ENCODE measurements around the gene FEM1C.
A peak's percentile ranks its signal among the peaks of the same experiment; 100 is the strongest.

FEM1C gene

DNA sequence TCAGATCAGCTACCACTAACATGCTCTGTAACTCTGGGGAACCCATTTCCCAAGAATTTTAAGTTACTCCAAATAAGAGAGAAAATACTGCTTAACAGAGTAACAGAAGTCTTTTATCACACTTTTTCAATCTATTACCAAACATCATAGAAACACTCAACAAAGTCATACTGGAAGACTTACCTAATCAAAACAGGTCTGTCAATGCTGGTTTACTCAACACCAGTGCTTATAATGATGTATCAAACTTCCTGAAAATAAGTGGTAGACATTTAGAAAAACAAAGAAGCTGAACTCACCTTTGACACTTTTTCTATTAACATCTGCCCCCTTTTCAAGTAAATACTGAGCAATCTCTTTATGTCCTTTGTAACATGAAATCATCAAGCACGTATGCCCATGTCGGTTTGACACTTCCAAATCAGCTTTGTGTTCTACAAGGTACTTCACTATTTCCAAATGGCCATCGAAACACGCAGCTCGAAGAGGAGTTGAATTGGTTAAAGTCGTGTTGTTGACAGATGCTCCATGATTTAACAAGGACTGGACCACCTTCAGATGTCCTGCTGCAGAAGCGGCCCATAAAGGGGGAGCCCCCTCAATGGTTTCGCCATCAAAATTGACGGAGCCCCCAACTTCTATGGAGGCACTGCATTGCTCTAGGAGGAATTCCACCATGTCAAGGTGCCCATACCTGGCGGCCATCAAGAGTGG, 1.8 kb downstream of the FEM1C start:
- peak overlapping the region; percentile 69 for H3K4me3 ChIP-seq (ENCODE audit: control insufficient read depth, low read depth, low read length)
- TF ChIP-seq, protein P1, sequence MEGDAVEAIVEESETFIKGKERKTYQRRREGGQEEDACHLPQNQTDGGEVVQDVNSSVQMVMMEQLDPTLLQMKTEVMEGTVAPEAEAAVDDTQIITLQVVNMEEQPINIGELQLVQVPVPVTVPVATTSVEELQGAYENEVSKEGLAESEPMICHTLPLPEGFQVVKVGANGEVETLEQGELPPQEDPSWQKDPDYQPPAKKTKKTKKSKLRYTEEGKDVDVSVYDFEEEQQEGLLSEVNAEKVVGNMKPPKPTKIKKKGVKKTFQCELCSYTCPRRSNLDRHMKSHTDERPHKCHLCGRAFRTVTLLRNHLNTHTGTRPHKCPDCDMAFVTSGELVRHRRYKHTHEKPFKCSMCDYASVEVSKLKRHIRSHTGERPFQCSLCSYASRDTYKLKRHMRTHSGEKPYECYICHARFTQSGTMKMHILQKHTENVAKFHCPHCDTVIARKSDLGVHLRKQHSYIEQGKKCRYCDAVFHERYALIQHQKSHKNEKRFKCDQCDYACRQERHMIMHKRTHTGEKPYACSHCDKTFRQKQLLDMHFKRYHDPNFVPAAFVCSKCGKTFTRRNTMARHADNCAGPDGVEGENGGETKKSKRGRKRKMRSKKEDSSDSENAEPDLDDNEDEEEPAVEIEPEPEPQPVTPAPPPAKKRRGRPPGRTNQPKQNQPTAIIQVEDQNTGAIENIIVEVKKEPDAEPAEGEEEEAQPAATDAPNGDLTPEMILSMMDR (IDR thresholded peaks at IDR 0.05; ENCODE audit: control insufficient read depth, insufficient read depth, low read depth, low read length, missing control alignments) = no peak
- no peak for DNase-seq (ENCODE audit: low read depth)

DNA sequence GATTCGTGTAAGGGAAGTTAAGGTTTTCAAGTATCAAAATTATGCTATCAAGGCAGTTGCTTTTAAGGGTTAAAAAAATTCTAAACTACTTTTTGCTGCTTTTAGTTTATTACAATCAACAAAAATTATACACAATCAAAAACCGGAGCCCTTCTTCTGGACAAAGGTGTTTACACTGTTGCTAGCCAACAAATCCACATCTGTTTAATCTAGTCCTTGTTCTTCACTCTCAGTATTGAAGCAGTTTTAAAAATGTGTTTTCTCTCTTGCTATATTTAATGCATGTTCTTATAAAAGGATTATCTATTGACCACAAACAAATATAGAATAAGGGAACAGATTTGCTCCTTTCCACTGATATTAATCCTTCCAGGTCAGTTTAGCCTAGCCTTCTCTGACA, 2.5 kb downstream of the FEM1C start:
- H3K4me3 ChIP-seq (ENCODE audit: control insufficient read depth, low read depth, low read length) = peak overlapping the region; percentile 69
- TF ChIP-seq, protein P1 (IDR thresholded peaks at IDR 0.05; ENCODE audit: control insufficient read depth, insufficient read depth, low read depth, low read length, missing control alignments) = no peak
- no peak for DNase-seq (ENCODE audit: low read depth)

DNA sequence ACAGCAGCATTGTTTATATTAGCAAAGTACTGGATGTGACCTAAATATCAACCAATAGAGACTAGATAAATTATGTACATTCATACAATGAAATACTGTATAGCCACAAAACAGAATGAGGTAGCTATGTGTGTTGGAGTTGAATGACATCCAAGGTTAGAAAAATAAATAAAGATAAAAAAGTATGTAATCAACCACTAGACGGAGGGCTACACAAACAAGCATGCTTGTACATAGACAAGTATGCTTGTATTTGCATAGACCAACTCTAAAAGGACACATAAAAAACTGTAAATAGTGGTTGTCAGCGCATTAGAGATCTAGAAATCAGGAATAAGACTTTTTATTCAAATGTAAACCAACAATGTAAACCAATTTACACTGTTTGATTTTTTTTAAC, 3.0 kb downstream of the FEM1C start:
- TF ChIP-seq, protein P1 (IDR thresholded peaks at IDR 0.05; ENCODE audit: control insufficient read depth, insufficient read depth, low read depth, low read length, missing control alignments) = no peak
- no peak for DNase-seq (ENCODE audit: low read depth)
- H3K4me3 ChIP-seq (ENCODE audit: control insufficient read depth, low read depth, low read length) = peak overlapping the region; percentile 69

DNA sequence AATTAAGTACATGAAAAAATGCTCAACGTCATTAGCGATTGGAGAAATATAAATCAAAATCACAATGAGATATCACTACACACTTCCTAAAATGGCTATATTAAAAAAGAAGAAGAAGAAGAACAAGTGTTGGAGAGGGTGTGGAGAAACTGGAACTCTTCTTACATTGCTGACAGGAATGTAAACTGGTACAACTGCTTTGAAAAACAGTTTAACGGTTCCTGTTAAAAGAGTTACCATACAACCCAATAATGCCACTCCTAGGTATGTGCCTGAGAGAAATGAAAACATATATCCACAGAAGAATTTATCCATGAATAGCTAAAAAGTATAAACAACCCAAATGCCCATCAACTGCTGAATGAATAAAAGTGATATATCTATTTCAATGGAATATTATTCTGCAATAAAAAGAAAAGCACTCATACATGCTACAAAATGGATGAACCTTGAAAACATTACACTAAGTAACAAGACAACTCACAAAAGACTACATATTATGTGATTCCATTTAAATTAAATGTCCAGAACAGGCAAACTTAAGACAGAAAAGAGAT, 9.0 kb downstream of the FEM1C start:
- no peak overlapping the region for H3K4me3 ChIP-seq (ENCODE audit: control insufficient read depth, low read depth, low read length)
- no peak for DNase-seq (ENCODE audit: low read depth)
- TF ChIP-seq, protein P1 (IDR thresholded peaks at IDR 0.05; ENCODE audit: control insufficient read depth, insufficient read depth, low read depth, low read length, missing control alignments) = no peak

DNA sequence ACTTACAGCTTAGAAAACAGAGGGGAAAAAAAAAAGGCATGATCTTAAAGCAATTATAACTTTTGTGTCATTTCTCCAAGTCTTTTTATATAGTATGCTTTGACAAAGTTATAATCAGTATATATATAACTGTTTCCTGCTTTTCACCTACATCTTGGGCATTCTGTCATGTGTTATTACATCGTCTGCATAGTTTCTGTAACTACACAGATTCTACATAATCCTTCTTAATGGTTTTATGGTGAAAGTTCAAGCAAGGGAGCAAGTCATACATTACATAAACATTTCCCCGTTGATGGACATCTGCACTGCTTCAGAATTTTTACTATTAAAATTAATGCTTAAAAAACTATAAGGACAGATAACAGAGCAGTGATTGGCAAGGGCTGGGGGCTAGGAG, 12.1 kb downstream of the FEM1C start:
- TF ChIP-seq, protein P1 (IDR thresholded peaks at IDR 0.05; ENCODE audit: control insufficient read depth, insufficient read depth, low read depth, low read length, missing control alignments) = no peak
- DNase-seq (ENCODE audit: low read depth) = no peak

DNA sequence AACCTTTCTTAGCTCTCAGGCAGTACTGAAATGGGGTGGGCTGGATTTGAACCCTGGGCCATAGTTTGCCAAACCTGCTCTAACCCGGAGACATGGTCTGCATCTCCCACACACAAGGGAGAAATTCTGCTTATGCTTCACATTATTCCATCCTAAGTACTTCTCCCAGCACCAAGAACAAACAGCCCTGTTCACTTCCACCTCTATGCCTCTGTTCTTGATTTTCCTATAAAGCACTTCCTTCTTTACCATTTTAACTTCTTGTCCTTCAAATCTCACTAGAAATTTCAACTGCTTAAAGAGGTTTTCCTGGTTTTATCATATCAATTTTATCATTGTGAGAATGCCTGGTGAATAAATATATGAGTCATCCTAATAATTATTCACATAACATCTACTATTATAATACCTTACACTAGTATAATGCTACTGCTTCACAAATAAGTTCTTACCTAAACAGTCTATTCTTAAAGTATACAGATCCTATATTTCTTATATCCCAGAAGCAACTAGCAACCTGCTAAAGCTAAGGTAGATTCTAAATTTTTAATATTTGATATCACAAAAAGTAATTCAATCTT, 12.7 kb downstream of the FEM1C start:
- TF ChIP-seq, protein P1 (IDR thresholded peaks at IDR 0.05; ENCODE audit: control insufficient read depth, insufficient read depth, low read depth, low read length, missing control alignments) = no peak
- H3K4me3 ChIP-seq (ENCODE audit: control insufficient read depth, low read depth, low read length) = no peak overlapping the region
- DNase-seq (ENCODE audit: low read depth) = no peak

More for the DNA sequence above, 12.1 kb downstream of the FEM1C start:
- no peak overlapping the region for H3K4me3 ChIP-seq (ENCODE audit: control insufficient read depth, low read depth, low read length)

Measured in AG09309 (cell line).